ACC112 (cell line): Measurements from ENCODE around the gene RAB7B.

Experiments
- H2AFZ ChIP-seq: fragments of 200-600 bp; sonication (generic); one replicate; pipeline ENCODE4 v1.6.0; 2017; ENCODE audit warnings: antibody characterized with exemption, low read length; ENCODE audit not compliant: unreplicated experiment
- H3K27ac ChIP-seq: fragments of 200-600 bp; sonication (generic); 2 replicates; pipeline ENCODE4 v1.5.1; 2014; ENCODE audit warnings: low read depth, mild to moderate bottlenecking, antibody characterized with exemption, low read length, moderate library complexity
- H3K27me3 ChIP-seq: fragments of 200-600 bp; sonication (generic); 2 replicates; pipeline ENCODE4 v1.6.1; 2014; ENCODE audit warnings: mild to moderate bottlenecking, antibody characterized with exemption, low read length, moderate library complexity, mixed read lengths; ENCODE audit not compliant: insufficient read depth
- H3K36me3 ChIP-seq: fragments of 200-600 bp; sonication (generic); 2 replicates; pipeline ENCODE4 v1.6.1; 2016; ENCODE audit warnings: mild to moderate bottlenecking, antibody characterized with exemption, low read length, moderate library complexity, mixed read lengths; ENCODE audit not compliant: insufficient read depth
- H3K4me1 ChIP-seq: fragments of 200-600 bp; sonication (generic); one replicate; pipeline ENCODE4 v1.6.1; 2016; ENCODE audit warnings: low read length, mixed read lengths; ENCODE audit not compliant: insufficient read depth, unreplicated experiment, control insufficient read depth
- H3K4me3 ChIP-seq: fragments of 200-600 bp; sonication (generic); 2 replicates; pipeline ENCODE4 v1.5.1; 2014; ENCODE audit warnings: mild to moderate bottlenecking, low read depth, low read length
- H3K79me2 ChIP-seq: fragments of 200-600 bp; sonication (generic); one replicate; pipeline ENCODE4 v1.6.0; 2016; ENCODE audit warnings: low read length; ENCODE audit not compliant: control insufficient read depth, unreplicated experiment, insufficient read depth

RAB7B gene

GRCh38 chr1:205983925-205984725 is 19.1 kb downstream of the RAB7B start:
- Histone ChIP-seq H3K79me2 (no peaks in the 10 kb centered on the region), H3K4me3 (no peak overlapping the region), H3K27ac (no peak overlapping the region), H2AFZ (no peak overlapping the region), H3K36me3 (no peaks in the 10 kb centered on the region), H3K27me3 (no peaks in the 10 kb centered on the region), H3K4me1 (peaks cover 2% of the 10 kb centered on the region)

GRCh38 chr1:205981257-205981656 is 21.9 kb downstream of the RAB7B start:
- Histone ChIP-seq H3K36me3 (no peaks in the 10 kb centered on the region), H2AFZ (no peak overlapping the region), H3K27ac (no peak overlapping the region), H3K27me3 (no peaks in the 10 kb centered on the region), H3K4me3 (no peak overlapping the region), H3K4me1 (peaks cover 2% of the 10 kb centered on the region), H3K79me2 (no peaks in the 10 kb centered on the region)

- Histone ChIP-seq H2AFZ (no peak overlapping the region), H3K36me3 (no peaks in the 10 kb centered on the region), H3K27ac (no peak overlapping the region), H3K4me1 (peaks cover 2% of the 10 kb centered on the region), H3K27me3 (no peaks in the 10 kb centered on the region), H3K4me3 (no peak overlapping the region), H3K79me2 (no peaks in the 10 kb centered on the region)
Measured at GRCh38 chr1:205980237-205980870, 22.8 kb downstream of the RAB7B start.

- Histone ChIP-seq H3K27ac (no peak overlapping the region), H3K27me3 (no peaks in the 10 kb centered on the region), H3K4me3 (no peak overlapping the region), H3K79me2 (no peaks in the 10 kb centered on the region), H3K36me3 (no peaks in the 10 kb centered on the region), H2AFZ (no peak overlapping the region), H3K4me1 (peaks cover 2% of the 10 kb centered on the region)
Measured at GRCh38 chr1:205979301-205979700, 23.9 kb downstream of the RAB7B start.

- H3K27me3 ChIP-seq: no peaks in the 10 kb centered on the region
Measured at GRCh38 chr1:205978676-205979075, 24.5 kb downstream of the RAB7B start.

GRCh38 chr1:205977402-205978014 is 25.7 kb downstream of the RAB7B start:
- Histone ChIP-seq H3K36me3 (no peaks in the 10 kb centered on the region), H2AFZ (no peak overlapping the region), H3K4me1 (no peaks in the 10 kb centered on the region), H3K27ac (no peak overlapping the region), H3K27me3 (no peaks in the 10 kb centered on the region), H3K4me3 (no peak overlapping the region), H3K79me2 (no peaks in the 10 kb centered on the region)

More at GRCh38 chr1:205978676-205979075, 24.5 kb downstream of the RAB7B start:
- no peak overlapping the region for H2AFZ ChIP-seq
- H3K4me1 ChIP-seq: no peaks in the 10 kb centered on the region
- no peak overlapping the region for H3K4me3 ChIP-seq
- no peak overlapping the region for H3K27ac ChIP-seq
- no peaks in the 10 kb centered on the region for H3K36me3 ChIP-seq
- H3K79me2 ChIP-seq: no peaks in the 10 kb centered on the region

- no peak overlapping the region for H2AFZ ChIP-seq
- H3K79me2 ChIP-seq: no peaks in the 10 kb centered on the region
- no peak overlapping the region for H3K4me3 ChIP-seq
- no peaks in the 10 kb centered on the region for H3K36me3 ChIP-seq
- H3K27me3 ChIP-seq: no peaks in the 10 kb centered on the region
- no peak overlapping the region for H3K27ac ChIP-seq
- H3K4me1 ChIP-seq: no peaks in the 10 kb centered on the region
Measured at GRCh38 chr1:205976708-205977401, 26.3 kb downstream of the RAB7B start.

- Histone ChIP-seq H3K4me1 (no peaks in the 10 kb centered on the region), H3K4me3 (no peak overlapping the region), H3K27me3 (no peaks in the 10 kb centered on the region), H3K27ac (no peak overlapping the region), H3K36me3 (no peaks in the 10 kb centered on the region), H2AFZ (no peak overlapping the region), H3K79me2 (no peaks in the 10 kb centered on the region)
Measured at GRCh38 chr1:205976036-205976435, 27.2 kb downstream of the RAB7B start.

- Histone ChIP-seq H3K27ac (no peak overlapping the region), H3K27me3 (no peaks in the 10 kb centered on the region), H3K4me1 (no peaks in the 10 kb centered on the region), H3K36me3 (no peaks in the 10 kb centered on the region), H3K79me2 (no peaks in the 10 kb centered on the region), H3K4me3 (no peak overlapping the region), H2AFZ (no peak overlapping the region)
Measured at GRCh38 chr1:205975387-205975998, 27.7 kb downstream of the RAB7B start.

- H3K4me3 ChIP-seq: no peak overlapping the region
- no peak overlapping the region for H3K27ac ChIP-seq
- no peaks in the 10 kb centered on the region for H3K4me1 ChIP-seq
- no peaks in the 10 kb centered on the region for H3K79me2 ChIP-seq
- H3K27me3 ChIP-seq: no peaks in the 10 kb centered on the region
- no peaks in the 10 kb centered on the region for H3K36me3 ChIP-seq
- H2AFZ ChIP-seq: no peak overlapping the region
Measured at GRCh38 chr1:205974712-205975111, 28.5 kb downstream of the RAB7B start.
